Ovary (tissue), 1 donor: ENCODE data around the gene HIPK2.

Source experiments
- EP300 ChIP-seq: sonication (generic); formaldehyde crosslinking; IDR thresholded peaks from one replicate; pipeline ENCODE4 v1.6.1; 2017; ENCODE audit warnings: antibody characterized with exemption
- POLR2A ChIP-seq: fragments of 450-650 bp; IDR thresholded peaks from one replicate; pipeline ENCODE4 v1.6.1; 2017; ENCODE audit warnings: antibody characterized with exemption, mild to moderate bottlenecking, moderate library complexity

GRCh38 chr7:139725077-139725476 lies 52.7 kb downstream of the HIPK2 start:
- TF ChIP-seq POLR2A (no peak), EP300 (no peak)
